ENCODE measurements around the gene EMILIN1. TPM values are rescaled to one million over a fixed set of nuclear protein-coding genes. Genes with fewer than 3 reads are reported as not detected.

Gene EMILIN1
- total RNA-seq, 2 donors from 2014 or later = 0.42 to 0.93 TPM

GRCh38 chr2:27126252-27126710, 47.9 kb downstream of the EMILIN1 start:
- H3K27me3 Mint-ChIP-seq = no peaks in the 10 kb centered on the region
- ATAC-seq (replicated peaks) = no peak
- no peak overlapping the region for H3K27ac Mint-ChIP-seq
- peaks cover 5% of the 10 kb centered on the region for H3K4me1 Mint-ChIP-seq
- H3K4me3 Mint-ChIP-seq = no peak overlapping the region
- no peaks in the 10 kb centered on the region for H3K9me3 Mint-ChIP-seq
- H3K36me3 Mint-ChIP-seq (ENCODE audit: low read depth) = peaks cover 22% of the 10 kb centered on the region

- no peaks in the 10 kb centered on the region for H3K27me3 Mint-ChIP-seq
These were observed 49.7 kb downstream of the EMILIN1 start for GRCh38 chr2:27127883-27128667.

GRCh38 chr2:27128668-27129571, 50.5 kb downstream of the EMILIN1 start:
- no peak for ATAC-seq (replicated peaks)
- peaks cover 47% of the 10 kb centered on the region for H3K36me3 Mint-ChIP-seq (ENCODE audit: low read depth)
- no peak overlapping the region for H3K4me3 Mint-ChIP-seq
- peaks cover 10% of the 10 kb centered on the region for H3K4me1 Mint-ChIP-seq
- no peaks in the 10 kb centered on the region for H3K27me3 Mint-ChIP-seq
- H3K27ac Mint-ChIP-seq = peak overlapping the region; percentile 50
- H3K9me3 Mint-ChIP-seq = no peaks in the 10 kb centered on the region

More at GRCh38 chr2:27127883-27128667, 49.7 kb downstream of the EMILIN1 start:
- Mint-ChIP-seq H3K9me3 (no peaks in the 10 kb centered on the region), H3K4me3 (no peak overlapping the region), H3K36me3 (ENCODE audit: low read depth) (peaks cover 38% of the 10 kb centered on the region), H3K27ac (no peak overlapping the region), H3K4me1 (peaks cover 8% of the 10 kb centered on the region)
- ATAC-seq (replicated peaks) = no peak

- Mint-ChIP-seq H3K36me3 (ENCODE audit: low read depth) (peaks cover 54% of the 10 kb centered on the region), H3K27me3 (no peaks in the 10 kb centered on the region), H3K27ac (no peak overlapping the region), H3K9me3 (no peaks in the 10 kb centered on the region), H3K4me3 (no peak overlapping the region), H3K4me1 (peaks cover 10% of the 10 kb centered on the region)
- no peak for ATAC-seq (replicated peaks)
These were observed 52.0 kb downstream of the EMILIN1 start for GRCh38 chr2:27130396-27130795.

- Mint-ChIP-seq H3K27ac (no peak overlapping the region), H3K27me3 (no peaks in the 10 kb centered on the region), H3K4me3 (no peak overlapping the region), H3K36me3 (ENCODE audit: low read depth) (peaks cover 54% of the 10 kb centered on the region), H3K4me1 (peaks cover 10% of the 10 kb centered on the region), H3K9me3 (no peaks in the 10 kb centered on the region)
- ATAC-seq (replicated peaks) = no peak
These were observed 53.0 kb downstream of the EMILIN1 start for GRCh38 chr2:27131429-27131828.

- H3K27ac Mint-ChIP-seq = peak overlapping the region; percentile 91
- H3K27me3 Mint-ChIP-seq = no peaks in the 10 kb centered on the region
- peaks cover 10% of the 10 kb centered on the region for H3K4me1 Mint-ChIP-seq
- peak overlapping the region; percentile 86 for H3K4me3 Mint-ChIP-seq
- ATAC-seq (replicated peaks) = no peak
- no peaks in the 10 kb centered on the region for H3K9me3 Mint-ChIP-seq
- H3K36me3 Mint-ChIP-seq (ENCODE audit: low read depth) = peaks cover 54% of the 10 kb centered on the region
These were observed 54.9 kb downstream of the EMILIN1 start for GRCh38 chr2:27133195-27133875.

- peaks cover 52% of the 10 kb centered on the region for H3K36me3 Mint-ChIP-seq (ENCODE audit: low read depth)
- no peaks in the 10 kb centered on the region for H3K9me3 Mint-ChIP-seq
These were observed 55.7 kb downstream of the EMILIN1 start, which contains the start of gene PREB for GRCh38 chr2:27133905-27134780. Gene PREB, minus strand, starts transcription at chr2:27134636. Its CDS starts 215 bp downstream, at chr2:27134421.

GRCh38 chr2:27134781-27135477, 56.5 kb downstream of the EMILIN1 start:
- peak overlapping the region; percentile 86 for H3K4me3 Mint-ChIP-seq
- no peak for ATAC-seq (replicated peaks)
- H3K27ac Mint-ChIP-seq = peak overlapping the region; percentile 91
- H3K9me3 Mint-ChIP-seq = no peaks in the 10 kb centered on the region
- no peaks in the 10 kb centered on the region for H3K27me3 Mint-ChIP-seq
- peaks cover 10% of the 10 kb centered on the region for H3K4me1 Mint-ChIP-seq
- peaks cover 44% of the 10 kb centered on the region for H3K36me3 Mint-ChIP-seq (ENCODE audit: low read depth)

More at GRCh38 chr2:27133905-27134780, 55.7 kb downstream of the EMILIN1 start, which contains the start of gene PREB:
- Mint-ChIP-seq H3K27me3 (no peaks in the 10 kb centered on the region), H3K4me1 (peaks cover 10% of the 10 kb centered on the region), H3K27ac (peak within 1 kb of the TSS; percentile 91), H3K4me3 (peak within 1 kb of the TSS; percentile 86)
- ATAC-seq (replicated peaks) = peak; percentile 97

- Mint-ChIP-seq H3K27me3 (no peaks in the 10 kb centered on the region), H3K4me1 (peaks cover 10% of the 10 kb centered on the region), H3K4me3 (peak overlapping the region; percentile 86), H3K36me3 (ENCODE audit: low read depth) (peaks cover 39% of the 10 kb centered on the region), H3K27ac (peak overlapping the region; percentile 91), H3K9me3 (no peaks in the 10 kb centered on the region)
- no peak for ATAC-seq (replicated peaks)
These were observed 57.1 kb downstream of the EMILIN1 start for GRCh38 chr2:27135478-27135955.

Other genes with a start within 250 kb of the EMILIN1 start
- not detected for gene DPYSL5, start 230.5 kb upstream of the EMILIN1 start, total RNA-seq
- gene MAPRE3, start 108.0 kb upstream of the EMILIN1 start, total RNA-seq = 1 to 10 TPM; 3.4 to 4.2 TPM
- 10 to 100 TPM; 73.3 to 81.5 TPM for gene TMEM214, start 45.6 kb upstream of the EMILIN1 start, total RNA-seq
- gene AGBL5, start 26.9 kb upstream of the EMILIN1 start, total RNA-seq = 10 to 100 TPM; 13.1 to 14.3 TPM
- 100 to 1,000 TPM; 286 to 313 TPM for gene OST4, start 7.0 kb upstream of the EMILIN1 start, total RNA-seq
- 10 to 100 TPM in 1 of 2 donors, 1 to 10 TPM in 1; 5.9 to 10.5 TPM for gene KHK, start 8.2 kb downstream of the EMILIN1 start, total RNA-seq
- 1 to 10 TPM; 3.7 to 4.6 TPM for gene CGREF1, start 40.5 kb downstream of the EMILIN1 start, total RNA-seq
- under 1 TPM; 0.17 to 0.40 TPM for gene ABHD1, start 45.2 kb downstream of the EMILIN1 start, total RNA-seq
- gene PREB, start 56.0 kb downstream of the EMILIN1 start, total RNA-seq = 10 to 100 TPM; 38.0 to 67.1 TPM
- gene PRR30, start 60.8 kb downstream of the EMILIN1 start, total RNA-seq = not detected
- gene TCF23, start 70.4 kb downstream of the EMILIN1 start, total RNA-seq = not detected
- gene ATRAID, start 133.4 kb downstream of the EMILIN1 start, total RNA-seq = 10 to 100 TPM; 45.9 to 59.2 TPM
- gene SLC5A6, start 133.7 kb downstream of the EMILIN1 start, total RNA-seq = 10 to 100 TPM; 33.8 to 72.0 TPM
- 100 to 1,000 TPM in 1 of 2 donors, 10 to 100 TPM in 1; 54.0 to 106 TPM for gene CAD, start 138.8 kb downstream of the EMILIN1 start, total RNA-seq
- under 1 TPM in 1 of 2 donors, not detected in 1; 0.50 TPM for gene SLC30A3, start 184.4 kb downstream of the EMILIN1 start, total RNA-seq
- not detected for gene DNAJC5G, start 196.8 kb downstream of the EMILIN1 start, total RNA-seq
- gene TRIM54, start 203.8 kb downstream of the EMILIN1 start, total RNA-seq = under 1 TPM in 1 of 2 donors, not detected in 1; 0.13 TPM
- 1 to 10 TPM; 1.7 to 2.4 TPM for gene UCN, start 229.8 kb downstream of the EMILIN1 start, total RNA-seq
- gene MPV17, start 244.5 kb downstream of the EMILIN1 start, total RNA-seq = 10 to 100 TPM; 77.2 to 89.2 TPM